Measurements from ENCODE around the gene LIPT2.
"Not testable (repeated sequence)": the region's sequence is repeated elsewhere in the genome, so short reads cannot be mapped to it uniquely, and the experiment has no call there.

The LIPT2 gene

DNA sequence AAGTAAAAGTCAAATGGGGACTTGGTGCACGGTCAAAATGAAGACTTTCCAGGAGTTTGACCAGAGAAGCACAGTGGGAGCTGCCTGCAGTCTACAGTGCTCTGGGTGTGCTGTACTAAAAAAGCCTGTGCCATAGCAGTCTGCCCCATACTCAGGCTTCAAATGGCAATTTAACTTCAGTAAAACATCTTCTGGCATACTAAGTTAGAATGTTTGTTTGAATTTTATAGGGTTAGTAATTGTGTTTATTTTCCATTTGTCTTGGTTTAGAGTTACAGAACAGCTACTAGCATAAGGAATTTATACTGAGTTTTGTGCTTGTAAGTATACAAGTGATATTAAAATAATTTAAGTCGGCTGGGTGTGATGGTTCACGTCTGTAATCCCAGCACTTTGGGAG is 29.3 kb upstream of the LIPT2 start:
- FAIRE-seq: no peak

DNA sequence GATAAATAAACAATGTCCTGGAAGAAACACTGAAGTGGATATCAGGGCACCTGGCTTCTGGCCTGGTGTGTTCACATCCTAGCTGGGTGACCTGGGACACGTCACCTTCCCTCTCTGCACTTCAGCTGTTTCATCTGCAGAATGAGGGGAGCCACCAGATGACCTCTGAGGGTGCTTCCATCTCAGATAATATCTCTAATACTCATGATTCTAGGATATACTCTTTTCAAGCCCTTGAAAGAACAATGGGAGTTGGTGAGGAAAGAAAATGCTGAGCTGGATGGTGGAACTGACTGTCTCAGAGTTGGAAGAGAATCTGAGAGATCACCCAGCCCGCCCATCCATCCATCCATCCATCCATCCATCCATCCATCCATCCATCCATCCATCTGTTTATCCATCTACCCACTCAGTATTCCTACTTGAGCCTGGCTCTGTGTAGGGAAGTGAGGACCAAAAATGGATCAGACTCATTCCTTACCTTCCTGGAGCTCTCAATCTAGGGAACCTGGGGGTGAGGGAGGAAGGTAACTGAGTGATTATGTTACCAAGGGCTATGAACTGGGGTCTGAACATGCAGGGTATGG is 28.2 kb upstream of the LIPT2 start:
- FAIRE-seq (no peak), DNase-seq (ENCODE audit: insufficient read length) (no peak)
- no peak for TF ChIP-seq POLR2A (IDR thresholded peaks at IDR 0.05; ENCODE audit: low read depth, low read length)
- no peak for TF ChIP-seq POLR2AphosphoS5 (IDR thresholded peaks at IDR 0.05; ENCODE audit: low read depth, low read length)
- no peak for TF ChIP-seq TAF1 (IDR thresholded peaks at IDR 0.05; ENCODE audit: borderline replicate concordance, low read depth, low read length)

More for the DNA sequence above, 29.3 kb upstream of the LIPT2 start:
- no peak for DNase-seq (ENCODE audit: insufficient read length)
- TF ChIP-seq POLR2AphosphoS5 (IDR thresholded peaks at IDR 0.05; ENCODE audit: low read depth, low read length): no peak
- TF ChIP-seq TAF1 (IDR thresholded peaks at IDR 0.05; ENCODE audit: borderline replicate concordance, low read depth, low read length): no peak
- TF ChIP-seq POLR2A (IDR thresholded peaks at IDR 0.05; ENCODE audit: low read depth, low read length): no peak

DNA sequence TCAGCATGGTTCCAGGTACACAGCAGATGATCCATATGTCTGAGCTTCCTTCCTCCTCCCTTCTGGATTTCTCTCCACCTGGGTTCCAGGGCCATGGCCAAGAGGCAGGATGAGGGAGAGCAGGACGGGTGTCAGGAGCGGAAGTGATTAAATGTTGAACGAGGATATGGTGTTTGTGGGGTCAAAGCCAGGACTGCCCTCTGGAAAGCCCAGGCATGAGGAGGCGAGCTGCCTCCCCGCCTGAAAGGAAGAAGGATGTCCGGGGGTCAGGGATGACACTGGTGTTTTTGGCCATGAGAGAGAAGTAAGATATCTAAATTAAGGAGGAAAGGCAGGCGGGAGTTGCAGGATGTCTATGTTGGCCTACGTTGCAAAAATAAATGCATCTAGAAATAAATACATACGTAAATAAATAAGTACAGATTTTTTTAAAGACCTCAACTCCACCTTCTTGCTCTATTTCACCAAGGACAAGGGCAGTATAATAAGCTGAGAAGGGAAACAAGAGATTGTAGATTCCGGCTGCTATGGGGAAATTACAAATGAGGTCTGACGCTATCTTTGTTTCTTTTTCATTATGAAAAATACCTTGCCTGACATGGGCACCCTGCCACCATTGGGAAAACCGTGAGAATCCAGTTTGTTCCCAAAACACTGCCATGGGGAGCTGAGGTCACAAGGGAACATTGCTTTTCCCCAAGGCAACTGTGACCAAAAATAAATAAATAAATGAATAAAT is 27.6 kb upstream of the LIPT2 start:
- TF ChIP-seq POLR2A (IDR thresholded peaks at IDR 0.05; ENCODE audit: low read depth, low read length) (no peak), TAF1 (IDR thresholded peaks at IDR 0.05; ENCODE audit: borderline replicate concordance, low read depth, low read length) (no peak), POLR2AphosphoS5 (IDR thresholded peaks at IDR 0.05; ENCODE audit: low read depth, low read length) (no peak)
- FAIRE-seq (no peak), DNase-seq (ENCODE audit: insufficient read length) (no peak)

GRCh38 chr11:74520316-74520715 is 26.8 kb upstream of the LIPT2 start:
- DNase-seq (ENCODE audit: insufficient read length) (no peak), FAIRE-seq (no peak)
- no peak for TF ChIP-seq POLR2AphosphoS5 (IDR thresholded peaks at IDR 0.05; ENCODE audit: low read depth, low read length)
- no peak for TF ChIP-seq TAF1 (IDR thresholded peaks at IDR 0.05; ENCODE audit: borderline replicate concordance, low read depth, low read length)
- TF ChIP-seq POLR2A (IDR thresholded peaks at IDR 0.05; ENCODE audit: low read depth, low read length): no peak

DNA sequence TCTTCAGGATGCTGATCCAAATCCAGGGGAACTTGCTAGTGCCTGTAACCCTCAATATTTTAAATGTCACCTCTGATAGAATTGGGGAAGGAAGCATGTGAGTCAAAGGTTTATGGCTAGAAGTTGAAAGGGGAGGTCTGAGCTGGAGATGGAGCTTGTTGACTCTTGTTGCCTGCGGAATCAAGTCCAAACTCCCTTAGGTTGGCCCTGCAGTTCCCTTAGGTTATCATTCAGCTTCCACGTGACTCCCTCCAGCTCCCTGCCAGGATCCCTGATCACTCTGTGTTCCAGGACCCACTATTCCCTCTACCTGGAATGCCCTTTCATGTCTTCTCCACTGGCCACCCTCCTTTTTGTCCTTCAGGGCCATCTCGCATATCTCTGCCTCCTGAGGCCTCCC is 26.2 kb upstream of the LIPT2 start:
- DNase-seq (ENCODE audit: insufficient read length) (no peak), FAIRE-seq (no peak)
- TF ChIP-seq POLR2AphosphoS5 (IDR thresholded peaks at IDR 0.05; ENCODE audit: low read depth, low read length) (no peak), POLR2A (IDR thresholded peaks at IDR 0.05; ENCODE audit: low read depth, low read length) (no peak), TAF1 (IDR thresholded peaks at IDR 0.05; ENCODE audit: borderline replicate concordance, low read depth, low read length) (no peak)

DNA sequence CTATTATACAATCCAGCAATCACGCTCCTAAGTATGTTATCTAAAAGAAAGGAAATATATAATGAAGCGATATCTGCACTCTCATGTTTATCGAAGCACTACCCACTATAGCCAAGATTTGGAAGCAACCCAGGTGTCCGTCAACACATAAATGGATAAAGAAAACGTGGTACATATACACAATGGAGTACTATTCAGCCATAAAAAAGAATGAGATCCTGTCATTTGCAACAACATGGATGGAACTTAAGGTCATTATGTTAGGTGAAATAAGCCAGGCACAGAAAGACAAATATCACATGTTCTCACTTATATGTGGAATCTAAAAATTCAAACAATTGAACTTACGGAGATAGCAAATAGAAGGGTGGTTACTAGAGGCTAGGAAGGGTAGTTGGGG is 24.1 kb upstream of the LIPT2 start:
- not testable (repeated sequence) for FAIRE-seq; DNase-seq (ENCODE audit: insufficient read length)

DNA sequence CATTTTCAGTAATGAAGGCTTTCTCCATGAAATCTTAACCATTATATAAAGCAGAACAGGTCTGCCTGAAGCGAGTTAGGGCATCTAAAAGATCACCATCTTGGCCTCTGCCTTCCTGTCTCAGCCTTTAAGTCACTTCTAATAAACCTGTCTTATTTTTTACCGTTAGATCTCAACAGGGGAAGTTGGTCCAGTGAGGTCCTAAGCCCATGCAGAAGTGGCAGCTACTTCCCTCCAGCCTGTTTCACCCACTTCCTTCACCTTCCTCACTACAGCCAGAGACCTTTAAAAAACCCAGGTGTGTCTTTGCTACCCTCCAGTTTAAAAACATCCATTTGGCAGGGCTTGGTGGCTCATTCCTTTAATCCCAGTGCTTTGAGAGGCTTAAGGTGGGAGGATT is 14.1 kb upstream of the LIPT2 start:
- DNase-seq (ENCODE audit: insufficient read length) (no peak), FAIRE-seq (no peak)
- TF ChIP-seq POLR2AphosphoS5 (IDR thresholded peaks at IDR 0.05; ENCODE audit: low read depth, low read length) (no peak), TAF1 (IDR thresholded peaks at IDR 0.05; ENCODE audit: borderline replicate concordance, low read depth, low read length) (no peak), POLR2A (IDR thresholded peaks at IDR 0.05; ENCODE audit: low read depth, low read length) (no peak)

GRCh38 chr11:74506823-74507222 is 13.3 kb upstream of the LIPT2 start:
- DNase-seq (ENCODE audit: insufficient read length) (no peak), FAIRE-seq (no peak)
- TF ChIP-seq POLR2AphosphoS5 (IDR thresholded peaks at IDR 0.05; ENCODE audit: low read depth, low read length) (no peak), POLR2A (IDR thresholded peaks at IDR 0.05; ENCODE audit: low read depth, low read length) (no peak), TAF1 (IDR thresholded peaks at IDR 0.05; ENCODE audit: borderline replicate concordance, low read depth, low read length) (no peak)

DNA sequence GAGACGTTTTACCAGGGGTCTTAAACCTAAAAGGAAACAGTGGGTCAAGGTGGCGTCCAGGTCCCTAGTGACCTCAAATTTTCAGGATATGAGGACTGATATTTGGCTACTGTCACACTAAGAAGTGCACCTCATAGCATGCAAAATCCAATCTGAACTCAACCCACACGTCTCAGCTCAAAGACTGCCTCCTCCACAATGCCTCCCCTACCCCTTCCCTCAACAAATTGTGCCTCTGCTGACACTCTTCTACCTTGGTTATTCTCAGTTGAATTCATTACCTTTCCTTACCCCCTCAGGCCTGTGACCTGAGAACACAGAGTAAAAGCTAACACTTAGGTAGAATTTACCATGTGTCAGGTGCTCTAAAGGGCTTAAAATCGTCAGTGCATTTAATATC is 12.4 kb upstream of the LIPT2 start:
- TF ChIP-seq TAF1 (IDR thresholded peaks at IDR 0.05; ENCODE audit: borderline replicate concordance, low read depth, low read length) (no peak), POLR2A (IDR thresholded peaks at IDR 0.05; ENCODE audit: low read depth, low read length) (no peak), POLR2AphosphoS5 (IDR thresholded peaks at IDR 0.05; ENCODE audit: low read depth, low read length) (no peak)
- FAIRE-seq: no peak
- DNase-seq (ENCODE audit: insufficient read length): no peak

DNA sequence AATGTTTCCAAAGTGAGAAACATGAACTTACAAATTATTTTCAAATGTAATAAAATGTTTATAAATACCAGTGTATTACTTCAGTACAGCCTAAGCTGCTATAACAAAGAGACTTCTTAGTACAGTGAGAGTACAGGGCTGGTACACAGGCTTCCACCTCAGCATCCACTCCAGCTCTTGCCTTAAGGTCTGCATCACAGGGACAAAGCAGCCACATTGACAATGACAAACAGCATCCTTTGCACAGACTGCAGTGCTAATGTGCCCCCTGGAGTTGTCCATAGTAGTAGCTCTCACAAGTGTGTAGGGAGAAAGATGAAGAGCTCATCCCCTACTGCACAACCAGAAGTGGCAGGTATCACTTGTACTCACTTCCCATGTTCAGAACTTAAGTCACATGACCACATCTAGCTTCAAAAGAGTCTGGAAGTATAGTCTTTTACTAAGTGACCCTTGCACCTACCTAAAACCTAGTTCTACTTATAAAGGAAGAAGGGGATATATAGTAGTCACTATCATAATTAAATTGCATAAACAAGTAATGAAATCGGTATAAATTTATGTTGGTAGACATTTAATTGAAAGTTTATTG is 10.7 kb upstream of the LIPT2 start:
- no peak for DNase-seq (ENCODE audit: insufficient read length)
- no peak for FAIRE-seq

GRCh38 chr11:74494916-74495315 is 1.4 kb upstream of the LIPT2 start:
- TF ChIP-seq POLR2A (IDR thresholded peaks at IDR 0.05; ENCODE audit: low read depth, low read length): no peak
- no peak for TF ChIP-seq TAF1 (IDR thresholded peaks at IDR 0.05; ENCODE audit: borderline replicate concordance, low read depth, low read length)
- TF ChIP-seq POLR2AphosphoS5 (IDR thresholded peaks at IDR 0.05; ENCODE audit: low read depth, low read length): no peak
- DNase-seq (ENCODE audit: insufficient read length) (no peak), FAIRE-seq (no peak)

More for the DNA sequence above, 10.7 kb upstream of the LIPT2 start:
- no peak for TF ChIP-seq POLR2A (IDR thresholded peaks at IDR 0.05; ENCODE audit: low read depth, low read length)
- TF ChIP-seq TAF1 (IDR thresholded peaks at IDR 0.05; ENCODE audit: borderline replicate concordance, low read depth, low read length): no peak
- no peak for TF ChIP-seq POLR2AphosphoS5 (IDR thresholded peaks at IDR 0.05; ENCODE audit: low read depth, low read length)
